Activated CD4-positive, alpha-beta T cell treated with anti-CD3 and anti-CD28 coated beads, Interleukin-2, amount 10 ng/mL, durations not matched to agents 24 days and 14 days (primary cell): ENCODE data around the gene PCDHGB3. TPM values are rescaled to one million over a fixed set of nuclear protein-coding genes. Genes with fewer than 3 reads are reported as not detected.
A peak's percentile ranks its signal among the peaks of the same experiment; 100 is the strongest.
"Not testable (repeated sequence)": the region's sequence is repeated elsewhere in the genome, so short reads cannot be mapped to it uniquely, and the experiment has no call there.

ENCODE experiments used
- DNase-seq: peaks from one replicate; pipeline ENCODE4 v3.0.0; 2022
- H3K27ac Mint-ChIP-seq: one replicate; pipeline ENCODE4 v1.8.0; 2022; ENCODE audit warnings: mild to moderate bottlenecking, mixed read lengths
- H3K27me3 Mint-ChIP-seq: one replicate; pipeline ENCODE4 v1.8.0; 2022; ENCODE audit warnings: mixed read lengths
- H3K36me3 Mint-ChIP-seq: one replicate; pipeline ENCODE4 v1.8.0; 2022; ENCODE audit warnings: low read depth, mild to moderate bottlenecking, mixed read lengths
- H3K4me1 Mint-ChIP-seq: one replicate; pipeline ENCODE4 v1.8.0; 2021; ENCODE audit warnings: mixed read lengths
- H3K4me3 Mint-ChIP-seq: one replicate; pipeline ENCODE4 v1.8.0; 2022; ENCODE audit warnings: mild to moderate bottlenecking, moderate library complexity, mixed read lengths
- H3K9me3 Mint-ChIP-seq: one replicate; pipeline ENCODE4 v1.8.0; 2021; ENCODE audit warnings: mixed read lengths
- intact Hi-C: fragments of 100-400 bp; cut with micrococcal nuclease; formaldehyde crosslinking; loops from one replicate; pipeline ENCODE4 v1.15.1; 2023
- total RNA-seq: library from RNA; stranded (reverse); gene quantifications from 2 replicates; pipeline ENCODE4 v1.2.3, GENCODE V29; 2022

Gene PCDHGB3
- total RNA-seq, 1 donor from 2014 or later: 0.49 TPM

DNA sequence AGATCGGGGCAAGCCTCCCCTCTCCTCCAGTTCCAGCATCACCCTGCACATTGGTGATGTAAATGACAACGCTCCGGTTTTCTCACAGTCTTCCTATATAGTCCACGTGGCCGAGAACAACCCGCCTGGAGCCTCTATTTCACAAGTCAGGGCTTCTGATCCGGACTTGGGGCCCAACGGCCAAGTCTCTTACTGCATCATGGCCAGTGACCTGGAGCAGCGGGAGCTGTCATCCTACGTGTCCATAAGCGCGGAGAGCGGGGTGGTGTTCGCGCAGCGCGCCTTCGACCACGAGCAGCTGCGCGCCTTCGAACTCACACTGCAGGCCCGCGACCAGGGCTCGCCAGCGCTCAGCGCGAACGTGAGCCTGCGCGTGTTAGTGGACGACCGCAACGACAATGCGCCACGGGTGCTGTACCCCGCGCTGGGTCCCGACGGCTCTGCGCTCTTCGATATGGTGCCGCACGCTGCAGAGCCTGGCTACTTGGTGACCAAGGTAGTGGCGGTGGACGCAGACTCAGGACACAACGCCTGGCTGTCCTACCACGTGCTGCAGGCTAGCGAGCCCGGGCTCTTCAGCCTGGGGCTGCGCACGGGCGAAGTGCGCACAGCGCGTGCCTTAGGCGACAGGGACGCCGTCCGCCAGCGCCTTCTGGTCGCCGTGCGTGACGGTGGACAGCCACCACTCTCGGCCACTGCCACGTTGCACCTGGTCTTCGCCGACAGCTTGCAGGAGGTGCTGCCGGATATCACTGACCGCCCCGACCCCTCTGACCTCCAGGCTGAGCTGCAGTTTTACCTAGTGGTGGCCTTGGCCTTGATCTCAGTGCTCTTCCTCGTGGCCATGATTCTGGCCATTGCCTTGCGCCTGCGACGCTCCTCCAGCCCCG lies 19.4 kb downstream of the PCDHGB3 start:
- no peak overlapping the region for H3K4me3 Mint-ChIP-seq
- H3K4me1 Mint-ChIP-seq: no peaks in the 10 kb centered on the region
- peaks cover 35% of the 10 kb centered on the region for H3K9me3 Mint-ChIP-seq
- H3K27me3 Mint-ChIP-seq: peaks cover 19% of the 10 kb centered on the region
- H3K27ac Mint-ChIP-seq: no peak overlapping the region
- DNase-seq: no peak
- H3K36me3 Mint-ChIP-seq: peaks cover 3% of the 10 kb centered on the region
- intact Hi-C loops: no loop called here

GRCh38 chr5:141392429-141393198 lies 22.6 kb downstream of the PCDHGB3 start, which contains the start of gene PCDHGA8:
Gene PCDHGA8, plus strand, starts transcription at chr5:141392633. Its CDS starts 181 bp downstream, at chr5:141392814.
- Mint-ChIP-seq H3K36me3 (peaks cover 3% of the 10 kb centered on the region), H3K4me3 (no peak within 1 kb of the TSS), H3K27me3 (peaks cover 22% of the 10 kb centered on the region), H3K9me3 (peaks cover 38% of the 10 kb centered on the region), H3K27ac (no peak within 1 kb of the TSS), H3K4me1 (no peaks in the 10 kb centered on the region)
- intact Hi-C loops: no loop called here
- DNase-seq: peak; percentile 50

DNA sequence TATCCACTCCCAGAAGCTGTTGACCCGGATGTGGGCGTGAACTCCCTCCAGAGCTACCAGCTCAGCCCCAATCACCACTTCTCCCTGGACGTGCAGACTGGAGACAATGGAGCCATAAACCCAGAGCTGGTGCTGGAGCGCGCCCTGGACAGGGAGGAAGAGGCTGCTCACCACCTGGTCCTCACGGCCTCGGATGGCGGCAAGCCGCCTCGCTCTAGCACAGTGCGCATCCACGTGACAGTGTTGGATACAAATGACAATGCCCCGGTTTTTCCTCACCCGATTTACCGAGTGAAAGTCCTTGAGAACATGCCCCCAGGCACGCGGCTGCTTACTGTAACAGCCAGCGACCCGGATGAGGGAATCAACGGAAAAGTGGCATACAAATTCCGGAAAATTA lies 23.2 kb downstream of the PCDHGB3 start:
- Mint-ChIP-seq H3K4me1 (no peaks in the 10 kb centered on the region), H3K36me3 (peaks cover 3% of the 10 kb centered on the region), H3K4me3 (no peak overlapping the region), H3K9me3 (peaks cover 37% of the 10 kb centered on the region), H3K27ac (no peak overlapping the region), H3K27me3 (peaks cover 22% of the 10 kb centered on the region)
- intact Hi-C loops: no loop called here
- no peak for DNase-seq

DNA sequence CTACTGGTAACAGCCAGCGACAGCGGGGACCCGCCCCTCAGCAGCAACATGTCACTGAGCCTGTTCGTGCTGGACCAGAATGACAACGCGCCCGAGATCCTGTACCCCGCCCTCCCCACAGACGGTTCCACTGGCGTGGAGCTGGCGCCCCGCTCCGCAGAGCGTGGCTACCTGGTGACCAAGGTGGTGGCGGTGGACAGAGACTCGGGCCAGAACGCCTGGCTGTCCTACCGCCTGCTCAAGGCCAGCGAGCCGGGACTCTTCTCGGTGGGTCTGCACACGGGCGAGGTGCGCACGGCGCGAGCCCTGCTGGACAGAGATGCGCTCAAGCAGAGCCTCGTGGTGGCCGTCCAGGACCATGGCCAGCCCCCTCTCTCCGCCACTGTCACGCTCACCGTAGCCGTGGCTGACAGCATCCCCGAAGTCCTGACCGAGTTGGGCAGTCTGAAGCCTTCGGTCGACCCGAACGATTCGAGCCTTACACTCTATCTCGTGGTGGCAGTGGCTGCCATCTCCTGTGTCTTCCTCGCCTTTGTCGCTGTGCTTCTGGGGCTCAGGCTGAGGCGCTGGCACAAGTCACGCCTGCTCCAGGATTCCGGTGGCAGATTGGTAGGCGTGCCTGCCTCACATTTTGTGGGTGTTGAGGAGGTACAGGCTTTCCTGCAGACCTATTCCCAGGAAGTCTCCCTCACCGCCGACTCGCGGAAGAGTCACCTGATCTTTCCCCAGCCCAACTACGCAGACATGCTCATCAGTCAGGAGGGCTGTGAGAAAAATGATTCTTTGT lies 24.6 kb downstream of the PCDHGB3 start:
- H3K36me3 Mint-ChIP-seq, DNase-seq, H3K4me1 Mint-ChIP-seq, H3K27ac Mint-ChIP-seq, intact Hi-C loops, H3K4me3 Mint-ChIP-seq: not testable (repeated sequence)
- peaks cover 23% of the 10 kb centered on the region for H3K27me3 Mint-ChIP-seq
- peaks cover 35% of the 10 kb centered on the region for H3K9me3 Mint-ChIP-seq

DNA sequence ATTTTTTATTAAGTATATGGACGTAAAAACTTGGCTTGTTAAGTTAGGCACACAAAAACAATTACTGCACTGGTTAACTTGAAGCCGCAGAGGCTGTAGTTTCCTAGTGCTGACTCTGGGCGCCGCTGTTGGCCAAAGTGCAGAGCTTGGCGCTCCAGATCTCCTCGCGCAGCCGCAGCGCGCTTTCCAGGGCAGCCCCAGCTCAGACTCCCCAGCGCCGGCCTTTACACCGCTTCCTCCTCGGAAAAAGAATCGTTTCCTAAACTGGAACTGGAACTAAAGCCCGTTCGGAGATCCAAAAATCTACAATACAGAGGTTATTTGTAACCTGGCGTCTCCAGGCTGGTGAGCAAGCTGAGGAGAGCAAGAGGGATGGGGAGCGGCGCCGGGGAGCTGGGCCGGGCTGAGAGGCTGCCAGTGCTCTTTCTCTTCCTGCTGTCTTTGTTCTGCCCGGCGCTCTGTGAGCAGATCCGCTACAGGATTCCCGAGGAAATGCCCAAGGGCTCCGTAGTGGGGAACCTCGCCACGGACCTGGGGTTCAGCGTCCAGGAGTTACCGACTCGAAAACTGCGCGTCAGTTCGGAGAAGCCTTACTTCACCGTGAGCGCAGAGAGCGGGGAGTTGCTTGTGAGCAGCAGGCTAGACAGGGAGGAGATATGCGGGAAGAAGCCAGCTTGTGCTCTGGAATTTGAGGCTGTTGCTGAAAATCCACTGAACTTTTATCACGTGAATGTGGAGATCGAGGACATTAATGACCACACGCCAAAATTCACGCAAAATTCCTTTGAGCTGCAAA lies 27.9 kb downstream of the PCDHGB3 start, which contains the start of gene PCDHGB5:
TSS of gene PCDHGB5 (plus strand) at position 192 of the 796 bp plus-strand sequence. CDS start at position 373, 181 bp downstream.
- peaks cover 23% of the 10 kb centered on the region for H3K27me3 Mint-ChIP-seq
- peak; percentile 83 for DNase-seq
- intact Hi-C loops: not testable (repeated sequence)

DNA sequence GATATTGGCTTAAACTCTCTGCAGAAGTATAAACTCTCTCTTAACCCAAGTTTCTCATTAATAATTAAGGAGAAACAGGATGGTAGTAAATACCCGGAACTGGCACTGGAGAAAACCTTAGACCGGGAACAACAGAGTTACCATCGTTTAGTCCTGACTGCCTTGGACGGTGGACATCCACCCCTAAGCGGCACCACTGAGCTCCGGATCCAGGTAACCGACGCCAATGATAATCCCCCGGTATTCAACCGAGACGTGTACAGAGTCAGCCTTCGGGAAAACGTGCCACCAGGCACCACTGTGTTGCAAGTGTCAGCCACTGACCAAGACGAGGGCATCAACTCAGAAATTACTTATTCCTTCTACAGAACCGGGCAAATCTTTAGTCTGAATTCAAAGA lies 28.6 kb downstream of the PCDHGB3 start:
- Mint-ChIP-seq H3K36me3 (no peaks in the 10 kb centered on the region), H3K4me1 (no peaks in the 10 kb centered on the region), H3K27ac (no peak overlapping the region), H3K9me3 (peaks cover 25% of the 10 kb centered on the region), H3K27me3 (peaks cover 26% of the 10 kb centered on the region), H3K4me3 (no peak overlapping the region)
- DNase-seq: peak; percentile 51
- intact Hi-C loops: no loop called here

More for the DNA sequence above, 27.9 kb downstream of the PCDHGB3 start, which contains the start of gene PCDHGB5:
- H3K4me3 Mint-ChIP-seq: peak within 1 kb of the TSS; percentile 63
- not testable (repeated sequence) for H3K36me3 Mint-ChIP-seq, H3K4me1 Mint-ChIP-seq, H3K27ac Mint-ChIP-seq
- peaks cover 27% of the 10 kb centered on the region for H3K9me3 Mint-ChIP-seq

DNA sequence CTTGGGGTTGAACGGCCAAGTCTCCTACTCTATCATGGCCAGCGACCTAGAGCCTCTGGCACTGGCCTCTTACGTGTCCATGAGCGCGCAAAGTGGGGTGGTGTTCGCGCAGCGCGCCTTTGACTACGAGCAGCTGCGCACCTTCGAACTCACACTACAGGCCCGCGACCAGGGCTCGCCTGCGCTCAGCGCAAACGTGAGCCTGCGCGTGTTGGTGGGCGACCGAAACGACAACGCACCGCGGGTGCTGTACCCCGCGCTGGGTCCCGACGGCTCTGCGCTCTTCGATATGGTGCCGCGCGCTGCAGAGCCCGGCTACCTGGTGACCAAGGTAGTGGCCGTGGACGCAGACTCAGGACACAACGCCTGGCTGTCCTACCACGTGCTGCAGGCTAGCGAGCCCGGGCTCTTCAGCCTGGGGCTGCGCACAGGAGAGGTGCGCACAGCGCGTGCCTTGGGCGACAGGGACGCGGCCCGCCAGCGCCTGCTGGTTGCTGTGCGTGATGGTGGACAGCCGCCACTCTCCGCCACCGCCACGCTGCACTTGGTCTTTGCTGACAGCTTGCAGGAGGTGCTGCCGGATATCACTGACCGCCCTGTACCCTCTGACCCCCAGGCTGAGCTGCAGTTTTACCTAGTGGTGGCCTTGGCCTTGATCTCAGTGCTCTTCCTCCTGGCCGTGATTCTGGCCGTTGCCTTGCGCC lies 29.7 kb downstream of the PCDHGB3 start:
- Mint-ChIP-seq H3K9me3 (peaks cover 22% of the 10 kb centered on the region), H3K27ac (no peak overlapping the region), H3K27me3 (peaks cover 30% of the 10 kb centered on the region), H3K4me3 (no peak overlapping the region), H3K36me3 (no peaks in the 10 kb centered on the region), H3K4me1 (no peaks in the 10 kb centered on the region)
- intact Hi-C loops: no loop called here
- no peak for DNase-seq

- Mint-ChIP-seq H3K36me3 (no peaks in the 10 kb centered on the region), H3K27me3 (peaks cover 30% of the 10 kb centered on the region), H3K27ac (no peak within 1 kb of the TSS), H3K9me3 (peaks cover 18% of the 10 kb centered on the region), H3K4me3 (peak within 1 kb of the TSS; percentile 23), H3K4me1 (no peaks in the 10 kb centered on the region)
- DNase-seq: peak; percentile 56
- intact Hi-C loops: no loop called here
Observed at GRCh38 chr5:141402553-141403243, 32.7 kb downstream of the PCDHGB3 start, which contains the start of gene PCDHGA9. Gene PCDHGA9, plus strand, starts transcription at chr5:141402778. Its CDS starts 175 bp downstream, at chr5:141402953.

DNA sequence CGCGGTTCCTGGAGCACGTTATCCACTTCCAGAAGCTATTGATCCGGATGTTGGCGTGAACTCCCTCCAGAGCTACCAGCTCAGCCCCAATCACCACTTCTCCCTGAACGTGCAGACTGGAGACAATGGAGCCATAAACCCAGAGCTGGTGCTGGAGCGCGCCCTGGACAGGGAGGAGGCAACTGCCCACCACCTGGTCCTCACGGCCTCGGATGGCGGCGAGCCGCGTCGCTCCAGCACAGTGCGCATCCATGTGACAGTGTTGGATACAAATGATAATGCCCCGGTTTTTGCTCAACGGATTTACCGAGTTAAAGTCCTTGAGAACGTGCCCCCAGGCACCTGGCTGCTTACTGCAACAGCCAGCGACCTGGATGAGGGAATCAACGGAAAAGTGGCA lies 33.3 kb downstream of the PCDHGB3 start:
- H3K27ac Mint-ChIP-seq: no peak overlapping the region
- DNase-seq: peak; percentile 46
- H3K27me3 Mint-ChIP-seq: peaks cover 34% of the 10 kb centered on the region
- H3K4me1 Mint-ChIP-seq: no peaks in the 10 kb centered on the region
- H3K9me3 Mint-ChIP-seq: peaks cover 22% of the 10 kb centered on the region
- no peaks in the 10 kb centered on the region for H3K36me3 Mint-ChIP-seq
- no peak overlapping the region for H3K4me3 Mint-ChIP-seq
- intact Hi-C loops: no loop called here

DNA sequence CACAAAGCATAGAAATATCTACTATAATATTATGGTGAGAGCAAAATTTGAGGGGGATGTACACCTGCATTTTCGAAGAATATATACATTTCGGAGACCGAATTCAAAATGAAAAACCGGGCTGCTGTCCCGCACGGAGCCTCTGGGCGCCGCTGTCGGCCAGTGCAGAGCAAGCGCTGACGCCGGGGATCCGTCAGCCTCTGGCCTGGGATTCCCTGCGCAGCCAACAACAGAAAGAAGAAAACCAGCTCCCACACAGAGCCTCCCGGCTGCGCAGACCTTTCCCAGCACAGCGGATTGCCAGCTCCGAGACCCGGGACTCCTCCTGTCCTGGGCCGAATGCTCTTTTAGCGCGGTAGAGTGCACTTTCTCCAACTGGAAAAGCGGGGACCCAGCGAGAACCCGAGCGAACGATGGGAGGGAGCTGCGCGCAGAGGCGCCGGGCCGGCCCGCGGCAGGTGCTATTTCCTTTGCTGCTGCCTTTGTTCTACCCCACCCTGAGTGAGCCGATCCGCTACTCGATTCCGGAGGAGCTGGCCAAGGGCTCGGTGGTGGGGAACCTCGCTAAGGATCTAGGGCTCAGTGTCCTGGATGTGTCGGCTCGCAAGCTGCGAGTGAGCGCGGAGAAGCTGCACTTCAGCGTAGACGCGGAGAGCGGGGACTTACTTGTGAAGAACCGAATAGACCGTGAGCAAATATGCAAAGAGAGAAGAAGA lies 37.9 kb downstream of the PCDHGB3 start, which contains the start of gene PCDHGB6:
TSS of gene PCDHGB6 (plus strand) at position 232 of the 716 bp plus-strand sequence. CDS start at position 414, 182 bp downstream.
- Mint-ChIP-seq H3K9me3 (peaks cover 22% of the 10 kb centered on the region), H3K4me3 (peak within 1 kb of the TSS; percentile 72), H3K27me3 (peaks cover 36% of the 10 kb centered on the region), H3K27ac (peak within 1 kb of the TSS; percentile 68)
- H3K4me1 Mint-ChIP-seq, intact Hi-C loops, H3K36me3 Mint-ChIP-seq: not testable (repeated sequence)
- DNase-seq: peak; percentile 81

- H3K9me3 Mint-ChIP-seq: peaks cover 30% of the 10 kb centered on the region
- H3K4me1 Mint-ChIP-seq: peaks cover 10% of the 10 kb centered on the region
- intact Hi-C loops: loop anchor here (5.0 kb wide), 4 partner anchors 47 to 103 kb away; partner anchors contain the start of genes PCDHGA2 and PCDHGA5
- H3K36me3 Mint-ChIP-seq: peaks cover 3% of the 10 kb centered on the region
- peaks cover 43% of the 10 kb centered on the region for H3K27me3 Mint-ChIP-seq
- peak; percentile 51 for DNase-seq
- H3K4me3 Mint-ChIP-seq: no peak overlapping the region
- H3K27ac Mint-ChIP-seq: no peak overlapping the region
Observed at GRCh38 chr5:141409598-141410306, 39.7 kb downstream of the PCDHGB3 start.
